Heart left ventricle (tissue), 16 donors: ENCODE measurements around the gene MYH16. TPM values are rescaled to one million over a fixed set of nuclear protein-coding genes. Genes with fewer than 3 reads are reported as not detected.
A peak's percentile ranks its signal among the peaks of the same experiment; 100 is the strongest.

Source experiments
- ATAC-seq, 4 donors: fragments of 200-7000 bp; cut with Tn5 transposase; one replicate each; pipeline ENCODE4 v1.9.1; 2020 to 2022; ENCODE audit warnings: moderate library complexity in 4 of 4, mild to moderate bottlenecking in 3 of 4, moderate number of reproducible peaks in 1 of 4
- DNase-seq, 5 donors: peaks; one replicate each; pipeline ENCODE4 v3.0.0-alpha.2; 2020
- H3K27ac ChIP-seq, 12 donors: fragments of 200-600 bp; sonication (generic) in 4 of 12; one replicate each; pipeline versions ENCODE4 v1.5.0 to v1.8.0; 2016 to 2022; ENCODE audit warnings: mild to moderate bottlenecking in 2 of 12
- H3K27me3 ChIP-seq, 9 donors: fragments of 200-600 bp; sonication (generic) in 2 of 9; one replicate each; pipeline versions ENCODE4 v1.5.1 to v1.8.0; 2016 to 2022; ENCODE audit warnings: mild to moderate bottlenecking in 3 of 9
- H3K36me3 ChIP-seq, 9 donors: fragments of 200-600 bp; sonication (generic) in 2 of 9; one replicate each; pipeline versions ENCODE4 v1.5.0 to v1.8.0; 2018 to 2022; ENCODE audit warnings: mild to moderate bottlenecking in 2 of 9
- H3K4me1 ChIP-seq, 12 donors: fragments of 200-600 bp; sonication (generic) in 4 of 12; one replicate each; pipeline versions ENCODE4 v1.5.0 to v1.8.0; 2016 to 2022; ENCODE audit warnings: mild to moderate bottlenecking in 3 of 12
- H3K4me3 ChIP-seq, 12 donors: fragments of 200-600 bp; sonication (generic) in 4 of 12; one replicate each; pipeline versions ENCODE4 v1.5.0 to v1.8.0; 2017 to 2022; ENCODE audit warnings: mild to moderate bottlenecking in 9 of 12, moderate library complexity in 4 of 12
- H3K9me3 ChIP-seq, 12 donors: fragments of 200-600 bp; sonication (generic) in 4 of 12; one replicate each; pipeline versions ENCODE4 v1.5.0 to v1.8.0; 2016 to 2022; ENCODE audit warnings: mild to moderate bottlenecking in 1 of 12
- POLR2A ChIP-seq, 2 donors: fragments of 450-650 bp; IDR thresholded peaks; one replicate each; pipeline ENCODE4 v1.6.1; 2017; ENCODE audit warnings: antibody characterized with exemption in 2 of 2, mild to moderate bottlenecking in 2 of 2, moderate library complexity in 2 of 2
- WGBS, 4 donors: extraction: QIAGEN DNeasy Blood & Tissue Kit in 2 of 4; methylation state at CpG; one replicate each; pipeline versions ENCODE4 v1.1.5 to v1.1.7; 2013 to 2018; 5-methylcytosine and 5-hydroxymethylcytosine counted together
- intact Hi-C, 10 donors: fragments of 100-400 bp; cut with DNase I; formaldehyde crosslinking; loops; one replicate each; pipeline versions ENCODE4 v1.11.1 to v1.14.2; 2022
- polyA plus RNA-seq, 2 donors: library from polyadenylated mRNA; stranded (reverse); fragments of 200-250 nt; gene quantifications; one replicate each; pipeline ENCODE4 v1.2.3, GENCODE V29; 2013
- total RNA-seq, 9 donors: library from RNA; depleted of rRNA in 2 of 9; stranded (reverse); fragments of >200 nt in 2 of 9; fragmentation: NEBNext Ultra II Directional in 3 of 9; extraction: Animal tissue kit (Norgen Biotek cat#: 25700) in 3 of 9; gene quantifications; one replicate each; pipeline versions ENCODE4 v1.1.0 to v1.2.4, GENCODE V29; 2016 to 2023
- TF ChIP-seq, protein P1 (sequence below), 12 donors: fragments of 200-600 bp; sonication (generic) in 4 of 12; IDR thresholded peaks; one replicate each; pipeline versions ENCODE4 v1.5.0 to v1.8.0; 2018 to 2022; ENCODE audit warnings: antibody characterized with exemption in 12 of 12, mild to moderate bottlenecking in 5 of 12
- donor health status: ischemic (EF 13 %, LVEDD 7.1; RV severe dilation, severe dysfunction).
- donor health status: healthy with polysubstance abuse.
- donor health status: DM: no; HTN: yes; CAD: no.
- donor health status: DM: no; HTN: no; CAD: no.
- donor health status: ischemic (EF 25% LVEDD 6.9; RV normal size, moderate dysfunction).
- donor health status: ischemic (EF 25% LVEDD 5.7; RV mildly dilated, moderate dysfunction).
- donor health status: healthy.
- donor health status: DM: yes; HTN: yes; CAD: no.
- donor health status: ischemic (EF 35%, LVEDD 5.7; RV mildly dilated, moderate dysfunction).
- donor health status: nonischemic (EF 11% LVEDD 7.7; RV severe dilation, severe dysfunction).
- donor health status: DM: yes; HTN: yes; CAD: no.
- donor health status: PGD.
- donor health status: ischemic (EF 29% LVEDD 5.4; RV normal size, mild dysfunction).
- donor health status: nonischemic (EF 23%, LVEDD 6.1; RV moderate dilation, normal function).

MYH16 gene
- total and polyA plus RNA-seq, 11 donors, result not detected

DNA sequence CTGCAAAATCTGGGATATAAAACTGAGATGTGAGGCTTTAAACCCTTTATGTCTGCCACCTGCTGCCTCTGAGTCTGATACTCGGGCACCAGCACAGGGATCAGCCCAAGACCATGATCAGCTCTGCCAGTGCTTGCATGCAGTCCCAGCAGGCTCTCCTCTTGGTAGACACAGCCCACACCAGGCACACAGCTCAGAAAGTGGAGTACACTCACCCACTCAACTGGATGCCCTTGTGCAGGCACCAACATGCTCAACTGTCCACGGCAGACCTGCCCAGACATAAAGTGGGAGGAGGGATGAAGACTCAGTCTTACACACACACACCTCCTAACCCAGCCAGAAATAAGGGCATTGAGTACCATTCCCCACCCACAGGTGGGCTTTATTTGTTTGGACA is 18.2 kb upstream of the MYH16 start:
- intact Hi-C loops, result no loop called here
- no peaks in the 10 kb centered on the region for H3K9me3 ChIP-seq
- H3K4me1 ChIP-seq, result no peaks in the 10 kb centered on the region
- H3K27ac ChIP-seq, result no peak overlapping the region
- H3K4me3 ChIP-seq, result no peak overlapping the region
- peaks cover 0 to 10% (median 0%) of the 10 kb centered on the region in 9 donors for H3K27me3 ChIP-seq
- TF ChIP-seq, protein P1, sequence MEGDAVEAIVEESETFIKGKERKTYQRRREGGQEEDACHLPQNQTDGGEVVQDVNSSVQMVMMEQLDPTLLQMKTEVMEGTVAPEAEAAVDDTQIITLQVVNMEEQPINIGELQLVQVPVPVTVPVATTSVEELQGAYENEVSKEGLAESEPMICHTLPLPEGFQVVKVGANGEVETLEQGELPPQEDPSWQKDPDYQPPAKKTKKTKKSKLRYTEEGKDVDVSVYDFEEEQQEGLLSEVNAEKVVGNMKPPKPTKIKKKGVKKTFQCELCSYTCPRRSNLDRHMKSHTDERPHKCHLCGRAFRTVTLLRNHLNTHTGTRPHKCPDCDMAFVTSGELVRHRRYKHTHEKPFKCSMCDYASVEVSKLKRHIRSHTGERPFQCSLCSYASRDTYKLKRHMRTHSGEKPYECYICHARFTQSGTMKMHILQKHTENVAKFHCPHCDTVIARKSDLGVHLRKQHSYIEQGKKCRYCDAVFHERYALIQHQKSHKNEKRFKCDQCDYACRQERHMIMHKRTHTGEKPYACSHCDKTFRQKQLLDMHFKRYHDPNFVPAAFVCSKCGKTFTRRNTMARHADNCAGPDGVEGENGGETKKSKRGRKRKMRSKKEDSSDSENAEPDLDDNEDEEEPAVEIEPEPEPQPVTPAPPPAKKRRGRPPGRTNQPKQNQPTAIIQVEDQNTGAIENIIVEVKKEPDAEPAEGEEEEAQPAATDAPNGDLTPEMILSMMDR (IDR thresholded peaks at IDR 0.05), result no peak
- TF ChIP-seq POLR2A (IDR thresholded peaks at IDR 0.05), result no peak
- ATAC-seq, result no peak
- H3K36me3 ChIP-seq, result no peaks in the 10 kb centered on the region
- DNase-seq, result no peak
- 47 to 92% (median 83%) methylated on average over 1 to 2 of the region's 2 CpGs for WGBS, 4 donors

DNA sequence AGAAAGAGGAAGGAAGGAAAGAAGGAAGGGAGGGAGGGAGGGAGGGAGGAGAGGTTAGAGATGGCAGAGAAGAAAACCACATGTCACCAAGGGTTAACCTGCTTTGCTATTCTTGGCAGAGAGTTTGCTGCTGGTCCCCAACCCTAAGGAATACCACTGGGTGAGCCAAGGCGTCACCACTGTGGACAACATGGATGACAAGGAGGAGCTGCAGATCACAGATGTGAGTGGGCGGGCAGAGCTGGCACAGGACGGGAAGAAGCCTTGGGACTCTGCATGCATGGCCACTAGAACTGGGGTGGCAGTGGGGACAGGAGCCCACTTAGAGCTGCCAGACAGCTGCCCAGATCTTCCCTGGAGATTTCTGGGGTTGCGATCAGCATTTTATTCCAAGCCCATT is 17.2 kb upstream of the MYH16 start:
- no peak overlapping the region for H3K27ac ChIP-seq
- intact Hi-C loops, result no loop called here
- no peak overlapping the region for H3K4me3 ChIP-seq
- WGBS, 4 donors, result 43 to 65% (median 47%) methylated on average over 4 of the region's 4 CpGs
- ATAC-seq, result no peak
- peak in 1 of 5 donors; percentile 33 for DNase-seq
- TF ChIP-seq POLR2A (IDR thresholded peaks at IDR 0.05), result no peak
- TF ChIP-seq, protein P1 (IDR thresholded peaks at IDR 0.05), result no peak
- no peaks in the 10 kb centered on the region for H3K4me1 ChIP-seq
- no peaks in the 10 kb centered on the region for H3K36me3 ChIP-seq
- no peaks in the 10 kb centered on the region for H3K9me3 ChIP-seq
- peaks cover 0 to 6% (median 0%) of the 10 kb centered on the region in 9 donors for H3K27me3 ChIP-seq

DNA sequence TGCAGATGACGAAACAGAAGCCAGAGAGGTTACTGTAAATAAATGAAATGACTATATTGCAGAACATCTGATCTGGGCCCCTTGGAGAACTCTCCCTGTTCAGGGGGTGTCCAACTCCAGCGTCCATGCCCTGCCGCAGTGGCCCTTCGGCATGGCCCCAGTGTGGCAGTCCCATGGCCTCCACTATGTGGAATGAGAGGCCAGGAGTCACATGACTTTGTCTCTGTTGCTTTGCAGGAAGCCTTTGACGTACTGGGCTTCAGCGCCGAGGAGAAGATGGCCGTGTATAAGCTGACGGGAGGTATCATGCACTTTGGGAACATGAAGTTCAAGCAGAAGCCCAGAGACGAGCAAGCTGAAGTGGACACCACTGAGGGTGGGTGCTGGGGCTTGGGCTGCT is 15.6 kb upstream of the MYH16 start:
- H3K36me3 ChIP-seq, result no peaks in the 10 kb centered on the region
- no peaks in the 10 kb centered on the region for H3K27me3 ChIP-seq
- intact Hi-C loops, result no loop called here
- DNase-seq (peak in 1 of 5 donors; percentile 31), ATAC-seq (no peak)
- H3K4me1 ChIP-seq, result no peaks in the 10 kb centered on the region
- no peaks in the 10 kb centered on the region for H3K9me3 ChIP-seq
- H3K4me3 ChIP-seq, result no peak overlapping the region
- 85 to 89% (median 88%) methylated on average over 8 to 10 of the region's 10 CpGs for WGBS, 4 donors
- no peak for TF ChIP-seq POLR2A (IDR thresholded peaks at IDR 0.05)
- TF ChIP-seq, protein P1 (IDR thresholded peaks at IDR 0.05), result no peak
- no peak overlapping the region for H3K27ac ChIP-seq

DNA sequence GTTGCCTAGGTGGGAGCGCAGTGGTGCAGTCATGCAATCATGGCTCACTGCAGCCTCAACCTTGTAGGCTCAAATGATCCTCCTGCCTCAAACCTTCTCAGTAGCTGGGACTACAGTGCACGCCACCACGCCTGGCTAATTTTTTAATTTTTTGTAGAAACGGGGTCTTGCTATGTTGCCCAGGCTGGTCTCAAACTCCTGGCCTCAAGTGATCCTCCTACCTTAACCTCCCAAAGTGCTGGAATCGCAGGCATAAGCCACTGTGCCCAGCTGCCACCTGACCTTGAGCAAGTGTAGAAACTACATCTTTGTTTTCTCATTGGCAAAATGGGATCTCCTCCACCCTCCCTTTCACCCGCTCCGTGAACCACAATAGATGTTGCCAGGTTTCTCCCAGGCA is 15.0 kb upstream of the MYH16 start:
- no peaks in the 10 kb centered on the region for H3K36me3 ChIP-seq
- H3K27ac ChIP-seq, result no peak overlapping the region

More for the DNA sequence above, 15.0 kb upstream of the MYH16 start:
- ATAC-seq (no peak), DNase-seq (peak in 1 of 5 donors; percentile 2)
- Histone ChIP-seq H3K27me3 (no peaks in the 10 kb centered on the region), H3K4me1 (no peaks in the 10 kb centered on the region), H3K4me3 (no peak overlapping the region), H3K9me3 (no peaks in the 10 kb centered on the region)
- intact Hi-C loops, result no loop called here
- TF ChIP-seq, protein P1 (IDR thresholded peaks at IDR 0.05), result no peak
- TF ChIP-seq POLR2A (IDR thresholded peaks at IDR 0.05), result no peak
- 93 to 96% (median 94%) methylated on average over 7 of the region's 7 CpGs for WGBS, 4 donors
